HCT116 (cell line): ENCODE measurements around the gene BCL7A. TPM values are rescaled to one million over a fixed set of nuclear protein-coding genes. Genes with fewer than 3 reads are reported as not detected.

Experiments
- ATAC-seq: fragments of 200-7000 bp; cut with Tn5 transposase; 2 replicates; pipeline ENCODE4 v1.9.1; 2020; ENCODE audit warnings: mild to moderate bottlenecking, moderate library complexity
- BruUV-seq: library from RNA; stranded (reverse); fragments of 400-500 nt; replicated peaks from 2 replicates; lab custom pipeline; 2021; lab: Mats Ljungman, UMichigan
- CTCF ChIA-PET: fragments of 300-600 bp; sonication (Branson Sonifier 250); formaldehyde crosslinking; loops from one replicate; lab custom pipeline; 2021; ENCODE audit warnings: antibody characterized with exemption; lab: Charles Lee
- POLR2A ChIA-PET: fragments of 300-600, 350-600 bp; sonication (Branson Sonifier 250); formaldehyde crosslinking; loops from one replicate; lab custom pipeline; 2021; ENCODE audit warnings: antibody characterized with exemption; lab: Charles Lee
- RAD21 ChIA-PET, 2 experiments: fragments of 300-600 bp; sonication (Branson Sonifier 250); formaldehyde crosslinking; loops; one replicate each; lab custom pipeline; 2023; ENCODE audit warnings: low total read pairs in 2 of 2; ENCODE audit not compliant: uncharacterized antibody in 2 of 2, unreplicated experiment in 2 of 2, low non-redundant PET in 1 of 2; lab: Charles Lee
- DNase-seq: peaks from one replicate; pipeline ENCODE4 v3.0.0-alpha.2; 2010; ENCODE audit warnings: low read depth, low spot score
- H2AFZ ChIP-seq: fragments of 200-600 bp; shearing (Covaris generic), sonication (generic); 2 replicates; pipeline ENCODE4 v1.6.1; 2017; ENCODE audit warnings: low read depth, mixed run types, mixed read lengths, antibody characterized with exemption, low read length; ENCODE audit not compliant: poor library complexity, severe bottlenecking
- H3K27ac ChIP-seq: 2 replicates; pipeline ENCODE4 v1.5.1; 2012; ENCODE audit warnings: low read depth, low read length
- H3K27me3 ChIP-seq: fragments of 200-600 bp; sonication (generic); 2 replicates; pipeline ENCODE4 v1.6.1; 2016; ENCODE audit warnings: mixed run types, low read length, mixed read lengths; ENCODE audit not compliant: insufficient read depth
- H3K36me3 ChIP-seq, 2 experiments: fragments of 200-500 bp in 1 of 2; fragments of 200-600 bp in 1 of 2; sonication (Bioruptor generic) in 1 of 2; sonication (generic) in 1 of 2; 2 replicates each; pipeline versions ENCODE4 v1.5.1 to v1.6.1; 2014 to 2016; ENCODE audit warnings: low read length in 2 of 2, inconsistent platforms in 1 of 2, mixed read lengths in 1 of 2, mixed run types in 1 of 2; ENCODE audit not compliant: insufficient read depth in 2 of 2, control insufficient read depth in 1 of 2
- H3K4me1 ChIP-seq, 2 experiments: fragments of 200-600 bp in 1 of 2; sonication (generic) in 1 of 2; 2 replicates each; pipeline versions ENCODE4 v1.5.1 to v1.6.1; 2012 to 2017; ENCODE audit warnings: low read length in 2 of 2, inconsistent platforms in 1 of 2, mild to moderate bottlenecking in 1 of 2, mixed read lengths in 1 of 2, mixed run types in 1 of 2, moderate library complexity in 1 of 2; ENCODE audit not compliant: insufficient read depth in 2 of 2, control insufficient read depth in 1 of 2
- H3K4me2 ChIP-seq: fragments of 200-600 bp; sonication (generic); 2 replicates; pipeline ENCODE4 v1.6.1; 2017; ENCODE audit warnings: mixed run types, low read length, mixed read lengths
- H3K4me3 ChIP-seq, 2 experiments: fragments of 200-600 bp in 1 of 2; sonication (generic) in 1 of 2; replicated peaks in 1 of 2; 2 replicates each; pipeline ENCODE4 v1.5.1; 2011 to 2016; ENCODE audit warnings: low read length in 2 of 2, control low read depth in 1 of 2, low read depth in 1 of 2, mild to moderate bottlenecking in 1 of 2, mixed read lengths in 1 of 2, mixed run types in 1 of 2
- H3K79me2 ChIP-seq: fragments of 200-600 bp; sonication (generic); 2 replicates; pipeline ENCODE4 v1.6.1; 2017; ENCODE audit warnings: mild to moderate bottlenecking, mixed run types, low read length, moderate library complexity, mixed read lengths; ENCODE audit not compliant: insufficient read depth
- H3K9ac ChIP-seq: fragments of 200-600 bp; sonication (generic); 2 replicates; pipeline ENCODE4 v1.6.1; 2016; ENCODE audit warnings: low read length, mixed read lengths
- H3K9me2 ChIP-seq: fragments of 200-600 bp; sonication (generic), shearing (Covaris generic); 2 replicates; pipeline ENCODE4 v1.6.1; 2017; ENCODE audit warnings: mixed run types, mild to moderate bottlenecking, moderate library complexity; ENCODE audit not compliant: insufficient read depth
- H3K9me3 ChIP-seq, 2 experiments: fragments of 200-500 bp in 1 of 2; fragments of 200-600 bp in 1 of 2; sonication (Bioruptor generic) in 1 of 2; sonication (generic) in 1 of 2; 2 replicates each; pipeline ENCODE4 v1.6.1; 2014 to 2017; ENCODE audit warnings: low read length in 2 of 2, mixed read lengths in 2 of 2, inconsistent platforms in 1 of 2, low read depth in 1 of 2, mild to moderate bottlenecking in 1 of 2, mixed run types in 1 of 2, moderate library complexity in 1 of 2; ENCODE audit not compliant: control insufficient read depth in 1 of 2, insufficient read depth in 1 of 2
- H4K20me1 ChIP-seq: fragments of 200-600 bp; sonication (generic), shearing (Covaris generic); 2 replicates; pipeline ENCODE4 v1.6.1; 2017; ENCODE audit warnings: mixed run types, mild to moderate bottlenecking, moderate library complexity; ENCODE audit not compliant: insufficient read depth
- CBX3 ChIP-seq: IDR thresholded peaks from 2 replicates; pipeline ENCODE4 v1.6.1; 2012; ENCODE audit warnings: low read depth
- CEBPB ChIP-seq: IDR thresholded peaks from 2 replicates; pipeline ENCODE4 v1.6.1; 2012; ENCODE audit warnings: low read depth
- EGR1 ChIP-seq: IDR thresholded peaks from 2 replicates; pipeline ENCODE4 v1.6.1; 2012; ENCODE audit warnings: low read depth
- ELF1 ChIP-seq: IDR thresholded peaks from 2 replicates; pipeline ENCODE4 v1.6.1; 2012; ENCODE audit warnings: low read depth, borderline replicate concordance
- EZH2 ChIP-seq: fragments of 200-600 bp; sonication (generic); IDR thresholded peaks from 2 replicates; pipeline ENCODE4 v1.6.1; 2017; ENCODE audit warnings: antibody characterized with exemption, mixed run types
- EZH2phosphoT487 ChIP-seq: fragments of 200-600 bp; IDR thresholded peaks from 2 replicates; pipeline ENCODE4 v1.6.1; 2018; ENCODE audit warnings: antibody characterized with exemption, borderline replicate concordance
- FOSL1 ChIP-seq: IDR thresholded peaks from 2 replicates; pipeline ENCODE4 v1.6.1; 2012; ENCODE audit warnings: low read depth
- JUND ChIP-seq: IDR thresholded peaks from 2 replicates; pipeline ENCODE4 v1.6.1; 2012
- POLR2A ChIP-seq: IDR thresholded peaks from 2 replicates; pipeline ENCODE4 v1.7.0; 2011; ENCODE audit warnings: borderline replicate concordance; ENCODE audit not compliant: insufficient read depth, insufficient read length; ENCODE audit errors: extremely low read depth
- POLR2AphosphoS5 ChIP-seq: IDR thresholded peaks from 2 replicates; pipeline ENCODE4 v1.6.1; 2011; ENCODE audit warnings: mild to moderate bottlenecking, low read depth, low read length, moderate library complexity
- RAD21 ChIP-seq: IDR thresholded peaks from 2 replicates; pipeline ENCODE4 v1.6.1; 2012; ENCODE audit warnings: low read depth, mild to moderate bottlenecking
- SIN3A ChIP-seq: IDR thresholded peaks from 2 replicates; pipeline ENCODE4 v1.6.1; 2012; ENCODE audit warnings: low read depth
- SP1 ChIP-seq: IDR thresholded peaks from 2 replicates; pipeline ENCODE4 v1.6.1; 2012; ENCODE audit warnings: low read depth
- TCF7L2 ChIP-seq: IDR thresholded peaks from 2 replicates; pipeline ENCODE4 v1.7.0; 2011; ENCODE audit warnings: borderline replicate concordance, inconsistent platforms; ENCODE audit not compliant: insufficient read depth, insufficient read length; ENCODE audit errors: extremely low read depth
- YY1 ChIP-seq: IDR thresholded peaks from 2 replicates; pipeline ENCODE4 v1.6.1; 2011; ENCODE audit warnings: low read length, low read depth, moderate library complexity, mild to moderate bottlenecking; ENCODE audit not compliant: insufficient replicate concordance; ENCODE audit errors: extremely low read depth
- ZFX ChIP-seq: fragments of 450-650 bp; IDR thresholded peaks from 2 replicates; pipeline ENCODE4 v1.6.1; 2017
- ZNF274 ChIP-seq: fragments of 200-500 bp; sonication (Bioruptor generic); IDR thresholded peaks from 2 replicates; pipeline ENCODE4 v1.6.1; 2014; ENCODE audit warnings: mild to moderate bottlenecking, low read depth, low read length, inconsistent platforms
- intact Hi-C: fragments of 100-400 bp; cut with micrococcal nuclease; formaldehyde crosslinking; loops from 2 replicates; pipeline ENCODE4 v1.10.0; 2022
- total RNA-seq: library from RNA; stranded (reverse); gene quantifications from one replicate; pipeline ENCODE4 v1.2.1, GENCODE V29; 2021; ENCODE audit not compliant: unreplicated experiment
- TF ChIP-seq, protein P1 (sequence below): IDR thresholded peaks from 2 replicates; pipeline ENCODE4 v1.6.1; 2012
- TF ChIP-seq, protein P2 (sequence below): IDR thresholded peaks from 2 replicates; pipeline ENCODE4 v1.6.1; 2012; ENCODE audit warnings: low read depth

Gene BCL7A
- total RNA-seq, 1 experiment from 2014 or later, result 14.2 TPM

DNA sequence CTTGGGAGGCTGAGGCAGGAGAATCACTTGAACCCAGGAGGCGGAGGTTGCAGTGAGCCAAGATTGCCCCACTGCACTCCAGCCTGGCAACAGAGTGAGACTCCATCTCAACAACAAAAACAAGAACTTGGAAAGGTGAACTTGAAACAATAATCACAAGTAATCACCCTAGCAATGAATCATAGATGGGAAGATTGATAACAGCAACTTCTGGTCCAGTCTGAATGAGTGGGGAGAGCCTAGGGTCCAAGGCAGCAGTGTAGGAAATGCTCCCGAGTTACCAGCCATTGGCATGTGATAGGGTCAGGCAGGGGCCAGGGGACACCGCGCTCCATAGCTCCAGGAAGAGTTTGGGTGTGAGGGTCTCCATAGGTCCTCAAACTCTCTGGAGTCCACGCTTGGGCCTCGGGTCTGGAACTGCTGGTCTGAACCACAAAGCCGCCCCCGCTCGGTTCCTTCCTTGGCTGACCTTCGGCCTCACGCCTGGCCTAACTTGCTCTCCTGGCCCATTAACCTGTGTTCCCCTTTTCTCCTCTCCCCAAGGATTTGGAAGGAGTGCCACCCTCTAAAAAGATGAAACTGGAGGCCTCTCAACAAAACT is 37.0 kb downstream of the BCL7A start:
- TF ChIP-seq ZFX (no peak), SP1 (no peak), POLR2A (no peak), RAD21 (no peak), JUND (no peak), POLR2AphosphoS5 (no peak), CEBPB (no peak), EZH2phosphoT487 (no peak), YY1 (no peak), SIN3A (no peak), TCF7L2 (no peak), ZNF274 (no peak), CBX3 (no peak), EZH2 (no peak), EGR1 (no peak), ELF1 (no peak), FOSL1 (no peak)
- TF ChIP-seq, protein P1, sequence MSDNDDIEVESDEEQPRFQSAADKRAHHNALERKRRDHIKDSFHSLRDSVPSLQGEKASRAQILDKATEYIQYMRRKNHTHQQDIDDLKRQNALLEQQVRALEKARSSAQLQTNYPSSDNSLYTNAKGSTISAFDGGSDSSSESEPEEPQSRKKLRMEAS, result no peak
- TF ChIP-seq, protein P2, sequence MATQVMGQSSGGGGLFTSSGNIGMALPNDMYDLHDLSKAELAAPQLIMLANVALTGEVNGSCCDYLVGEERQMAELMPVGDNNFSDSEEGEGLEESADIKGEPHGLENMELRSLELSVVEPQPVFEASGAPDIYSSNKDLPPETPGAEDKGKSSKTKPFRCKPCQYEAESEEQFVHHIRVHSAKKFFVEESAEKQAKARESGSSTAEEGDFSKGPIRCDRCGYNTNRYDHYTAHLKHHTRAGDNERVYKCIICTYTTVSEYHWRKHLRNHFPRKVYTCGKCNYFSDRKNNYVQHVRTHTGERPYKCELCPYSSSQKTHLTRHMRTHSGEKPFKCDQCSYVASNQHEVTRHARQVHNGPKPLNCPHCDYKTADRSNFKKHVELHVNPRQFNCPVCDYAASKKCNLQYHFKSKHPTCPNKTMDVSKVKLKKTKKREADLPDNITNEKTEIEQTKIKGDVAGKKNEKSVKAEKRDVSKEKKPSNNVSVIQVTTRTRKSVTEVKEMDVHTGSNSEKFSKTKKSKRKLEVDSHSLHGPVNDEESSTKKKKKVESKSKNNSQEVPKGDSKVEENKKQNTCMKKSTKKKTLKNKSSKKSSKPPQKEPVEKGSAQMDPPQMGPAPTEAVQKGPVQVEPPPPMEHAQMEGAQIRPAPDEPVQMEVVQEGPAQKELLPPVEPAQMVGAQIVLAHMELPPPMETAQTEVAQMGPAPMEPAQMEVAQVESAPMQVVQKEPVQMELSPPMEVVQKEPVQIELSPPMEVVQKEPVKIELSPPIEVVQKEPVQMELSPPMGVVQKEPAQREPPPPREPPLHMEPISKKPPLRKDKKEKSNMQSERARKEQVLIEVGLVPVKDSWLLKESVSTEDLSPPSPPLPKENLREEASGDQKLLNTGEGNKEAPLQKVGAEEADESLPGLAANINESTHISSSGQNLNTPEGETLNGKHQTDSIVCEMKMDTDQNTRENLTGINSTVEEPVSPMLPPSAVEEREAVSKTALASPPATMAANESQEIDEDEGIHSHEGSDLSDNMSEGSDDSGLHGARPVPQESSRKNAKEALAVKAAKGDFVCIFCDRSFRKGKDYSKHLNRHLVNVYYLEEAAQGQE, result no peak
- POLR2A ChIA-PET, result no interaction called here
- intact Hi-C loops, result no loop called here

More for the DNA sequence above, 37.0 kb downstream of the BCL7A start:
- Histone ChIP-seq H3K4me1 (peaks cover 18 to 24% of the 10 kb centered on the region in 2 experiments), H3K79me2 (no peaks in the 10 kb centered on the region), H3K36me3 (peaks cover 17% of the 10 kb centered on the region in 2 experiments), H3K9me2 (no peaks in the 10 kb centered on the region), H3K9me3 (no peaks in the 10 kb centered on the region), H2AFZ (no peak overlapping the region), H4K20me1 (no peaks in the 10 kb centered on the region), H3K9ac (no peak overlapping the region), H3K4me2 (no peak overlapping the region), H3K4me3 (no peak overlapping the region), H3K27ac (no peak overlapping the region), H3K27me3 (no peaks in the 10 kb centered on the region)
- BruUV-seq, result no TSS peak
- no peak for DNase-seq
- RAD21 ChIA-PET, result no interaction called here
- ATAC-seq, result no peak
- CTCF ChIA-PET, result no interaction called here
